Measurements from ENCODE around the gene CXorf58. TPM values are rescaled to one million over a fixed set of nuclear protein-coding genes. Genes with fewer than 3 reads are reported as not detected.

CXorf58 gene
- total and polyA plus RNA-seq, 4 donors: 0.05 to 0.17 TPM; not detected in 2

GRCh38 chrX:23952391-23952790, 44.6 kb downstream of the CXorf58 start:
- TF ChIP-seq FOXA1 (IDR thresholded peaks at IDR 0.05) (no peak), TAF1 (conservative IDR thresholded peaks at IDR 0.05) (no peak), GABPA (IDR thresholded peaks at IDR 0.05 in 1 of 2, conservative IDR thresholded peaks at IDR 0.05 in 1 of 2) (no peak), ZBTB33 (IDR thresholded peaks at IDR 0.05) (no peak), HNF4G (IDR thresholded peaks at IDR 0.05) (no peak), HNF4A (conservative IDR thresholded peaks at IDR 0.05) (no peak), RAD21 (IDR thresholded peaks at IDR 0.05) (no peak), NR2F2 (IDR thresholded peaks at IDR 0.05) (no peak), RXRA (IDR thresholded peaks at IDR 0.05) (no peak), REST (IDR thresholded peaks at IDR 0.05) (no peak), EGR1 (IDR thresholded peaks at IDR 0.05; ENCODE audit: low read depth in 2 of 2) (no peak), FOXA2 (IDR thresholded peaks at IDR 0.05) (no peak), JUND (IDR thresholded peaks at IDR 0.05) (no peak), MAX (IDR thresholded peaks at IDR 0.05) (no peak), YY1 (IDR thresholded peaks at IDR 0.05) (no peak), CTCF (IDR thresholded peaks at IDR 0.05; ENCODE audit: low read depth, low read length, missing input control) (no peak), ATF3 (IDR thresholded peaks at IDR 0.05) (no peak)
- H3K27me3 ChIP-seq (ENCODE audit: control insufficient read depth in 4 of 4, insufficient read depth in 4 of 4, low read length in 3 of 4): no peaks in the 10 kb centered on the region
- no peaks in the 10 kb centered on the region for H3K9me3 ChIP-seq (ENCODE audit: control insufficient read depth in 4 of 4, low read length in 3 of 4)
- H3K4me3 ChIP-seq (ENCODE audit: low read depth in 1 of 3, low read length in 3 of 3): no peak overlapping the region
- DNase-seq (ENCODE audit: low spot score): no peak
- no peak overlapping the region for H3K9ac ChIP-seq (ENCODE audit: low read depth in 1 of 2, low read length in 2 of 2)
- H3K36me3 ChIP-seq (ENCODE audit: control insufficient read depth in 4 of 4, insufficient read depth in 3 of 4, low read depth in 1 of 4, low read length in 3 of 4): no peaks in the 10 kb centered on the region
- no peaks in the 10 kb centered on the region for H3K4me1 ChIP-seq (ENCODE audit: control insufficient read depth in 4 of 4, insufficient read depth in 4 of 4, low read length in 3 of 4)
- WGBS: 75% methylated on average over 3 of the region's 3 CpGs
- H3K27ac ChIP-seq (ENCODE audit: low read depth in 1 of 2, low read length in 2 of 2): no peak overlapping the region
